Measurements from ENCODE around the gene RABGAP1L. TPM values are rescaled to one million over a fixed set of nuclear protein-coding genes. Genes with fewer than 3 reads are reported as not detected.

RABGAP1L gene
- total RNA-seq, 1 experiment from 2014 or later = 57.4 TPM

- intact Hi-C loops (cut with micrococcal nuclease; ENCODE audit: unreplicated experiment) = no loop called here
Measured at GRCh38 chr1:174659823-174660222, 500.5 kb downstream of the RABGAP1L start.

GRCh38 chr1:174660476-174660875, 501.2 kb downstream of the RABGAP1L start:
- POLR2A ChIA-PET (ENCODE audit: unreplicated experiment) = no interaction called here
- Histone ChIP-seq H3K79me2 (ENCODE audit: low read depth) (no peaks in the 10 kb centered on the region), H2AFZ (no peak overlapping the region), H3K4me1 (replicated peaks; ENCODE audit: insufficient read depth) (no peaks in the 10 kb centered on the region), H3K4me2 (no peak overlapping the region), H4K20me1 (ENCODE audit: insufficient read depth) (peaks cover 4% of the 10 kb centered on the region; the same call in 1 of the 2 replicates), H3K36me3 (ENCODE audit: low read depth) (no peaks in the 10 kb centered on the region), H3K27ac (no peak overlapping the region), H3K9me2 (ENCODE audit: insufficient read depth) (no peaks in the 10 kb centered on the region; the same call in 1 of the 2 replicates), H3K27me3 (ENCODE audit: insufficient read depth, low read depth) (no peaks in the 10 kb centered on the region), H3K9me3 (ENCODE audit: insufficient read depth, low read depth) (no peaks in the 10 kb centered on the region; the same call in 1 of the 2 replicates), H3F3A (ENCODE audit: insufficient read depth, low read depth) (no peaks in the 10 kb centered on the region), H3K4me3 (no peak overlapping the region)
- CTCF ChIA-PET = no interaction called here
- DNase-seq = no peak
- BruUV-seq (replicated peaks) = no TSS peak
- TF ChIP-seq CTCF (conservative IDR thresholded peaks at IDR 0.05) (no peak), EZH2 (IDR thresholded peaks at IDR 0.05; ENCODE audit: low read depth) (no peak)
- intact Hi-C loops (cut with micrococcal nuclease; ENCODE audit: unreplicated experiment) = no loop called here

More at GRCh38 chr1:174659823-174660222, 500.5 kb downstream of the RABGAP1L start:
- H3F3A ChIP-seq (ENCODE audit: insufficient read depth, low read depth) = no peaks in the 10 kb centered on the region
- no peak overlapping the region for H3K27ac ChIP-seq
- TF ChIP-seq CTCF (conservative IDR thresholded peaks at IDR 0.05) (no peak), EZH2 (IDR thresholded peaks at IDR 0.05; ENCODE audit: low read depth) (no peak)
- H2AFZ ChIP-seq = no peak overlapping the region
- CTCF ChIA-PET = no interaction called here
- no TSS peak for BruUV-seq (replicated peaks)
- DNase-seq = peak; percentile 2 to 51
- no peaks in the 10 kb centered on the region for H3K79me2 ChIP-seq (ENCODE audit: low read depth)
- H3K36me3 ChIP-seq (ENCODE audit: low read depth) = no peaks in the 10 kb centered on the region
- no peaks in the 10 kb centered on the region; the same call in 1 of the 2 replicates for H3K9me3 ChIP-seq (ENCODE audit: insufficient read depth, low read depth)
- no peaks in the 10 kb centered on the region for H3K27me3 ChIP-seq (ENCODE audit: insufficient read depth, low read depth)
- H3K9me2 ChIP-seq (ENCODE audit: insufficient read depth) = no peaks in the 10 kb centered on the region; the same call in 1 of the 2 replicates
- H4K20me1 ChIP-seq (ENCODE audit: insufficient read depth) = peaks cover 4% of the 10 kb centered on the region; the same call in 1 of the 2 replicates
- no peak overlapping the region for H3K4me2 ChIP-seq
- POLR2A ChIA-PET (ENCODE audit: unreplicated experiment) = no interaction called here
- no peak overlapping the region for H3K4me3 ChIP-seq
- H3K4me1 ChIP-seq (replicated peaks; ENCODE audit: insufficient read depth) = no peaks in the 10 kb centered on the region

- Histone ChIP-seq H3K79me2 (ENCODE audit: low read depth) (no peaks in the 10 kb centered on the region), H3K4me1 (replicated peaks; ENCODE audit: insufficient read depth) (no peaks in the 10 kb centered on the region), H3K9me3 (ENCODE audit: insufficient read depth, low read depth) (no peaks in the 10 kb centered on the region), H3K9me2 (ENCODE audit: insufficient read depth) (no peaks in the 10 kb centered on the region; the same call in 1 of the 2 replicates), H3K36me3 (ENCODE audit: low read depth) (no peaks in the 10 kb centered on the region), H3F3A (ENCODE audit: insufficient read depth, low read depth) (no peaks in the 10 kb centered on the region), H3K4me2 (no peak overlapping the region), H3K27ac (no peak overlapping the region), H3K4me3 (no peak overlapping the region), H4K20me1 (ENCODE audit: insufficient read depth) (peaks cover 4% of the 10 kb centered on the region; the same call in 1 of the 2 replicates), H2AFZ (no peak overlapping the region), H3K27me3 (ENCODE audit: insufficient read depth, low read depth) (no peaks in the 10 kb centered on the region)
- ChIA-PET CTCF (no interaction called here), POLR2A (ENCODE audit: unreplicated experiment) (no interaction called here)
- intact Hi-C loops (cut with micrococcal nuclease; ENCODE audit: unreplicated experiment) = no loop called here
- BruUV-seq (replicated peaks) = no TSS peak
- DNase-seq = no peak
- no peak for TF ChIP-seq CTCF (conservative IDR thresholded peaks at IDR 0.05)
- TF ChIP-seq EZH2 (IDR thresholded peaks at IDR 0.05; ENCODE audit: low read depth) = no peak
Measured at GRCh38 chr1:174663358-174663757, 504.0 kb downstream of the RABGAP1L start.
